ENCODE measurements around the gene AP4S1.
"Not testable (repeated sequence)": the region's sequence is repeated elsewhere in the genome, so short reads cannot be mapped to it uniquely, and the experiment has no call there.

Gene AP4S1

GRCh38 chr14:31042893-31043292 lies 17.4 kb downstream of the AP4S1 start:
- not testable (repeated sequence) for DNase-seq (ENCODE audit: low read depth)

- DNase-seq (ENCODE audit: low read depth), result no peak
Measured at GRCh38 chr14:31043379-31043778, 17.9 kb downstream of the AP4S1 start.

- DNase-seq (ENCODE audit: low read depth), result no peak
Measured at GRCh38 chr14:31045501-31046080, 20.1 kb downstream of the AP4S1 start.

- no peak for DNase-seq (ENCODE audit: low read depth)
Measured at GRCh38 chr14:31047503-31047902, 22.1 kb downstream of the AP4S1 start.

- no peak for DNase-seq (ENCODE audit: low read depth)
Measured at GRCh38 chr14:31051023-31051422, 25.6 kb downstream of the AP4S1 start.

GRCh38 chr14:31051511-31051910 lies 26.1 kb downstream of the AP4S1 start:
- DNase-seq (ENCODE audit: low read depth), result no peak

- not testable (repeated sequence) for DNase-seq (ENCODE audit: low read depth)
Measured at GRCh38 chr14:31052905-31053586, 27.6 kb downstream of the AP4S1 start.

- DNase-seq (ENCODE audit: low read depth), result no peak
Measured at GRCh38 chr14:31057035-31057434, 31.6 kb downstream of the AP4S1 start.

GRCh38 chr14:31057701-31058364 lies 32.4 kb downstream of the AP4S1 start:
- no peak for DNase-seq (ENCODE audit: low read depth)

- DNase-seq (ENCODE audit: low read depth), result no peak
Measured at GRCh38 chr14:31059152-31059924, 33.9 kb downstream of the AP4S1 start.

- no peak for DNase-seq (ENCODE audit: low read depth)
Measured at GRCh38 chr14:31060253-31060875, 34.9 kb downstream of the AP4S1 start.

- not testable (repeated sequence) for DNase-seq (ENCODE audit: low read depth)
Measured at GRCh38 chr14:31062908-31063307, 37.5 kb downstream of the AP4S1 start.

- no peak for DNase-seq (ENCODE audit: low read depth)
Measured at GRCh38 chr14:31068235-31068634, 42.8 kb downstream of the AP4S1 start.

- no peak for DNase-seq (ENCODE audit: low read depth)
Measured at GRCh38 chr14:31069343-31069742, 43.9 kb downstream of the AP4S1 start.

- no peak for DNase-seq (ENCODE audit: low read depth)
Measured at GRCh38 chr14:31070431-31070830, 45.0 kb downstream of the AP4S1 start.

- no peak for DNase-seq (ENCODE audit: low read depth)
Measured at GRCh38 chr14:31071151-31071550, 45.7 kb downstream of the AP4S1 start.

GRCh38 chr14:31075144-31075543 lies 49.7 kb downstream of the AP4S1 start:
- no peak for DNase-seq (ENCODE audit: low read depth)

- DNase-seq (ENCODE audit: low read depth), result no peak
Measured at GRCh38 chr14:31078766-31079165, 53.3 kb downstream of the AP4S1 start.

- DNase-seq (ENCODE audit: low read depth), result no peak
Measured at GRCh38 chr14:31080056-31080455, 54.6 kb downstream of the AP4S1 start.

GRCh38 chr14:31080484-31080883 lies 55.0 kb downstream of the AP4S1 start:
- DNase-seq (ENCODE audit: low read depth), result no peak

- DNase-seq (ENCODE audit: low read depth), result no peak
Measured at GRCh38 chr14:31083781-31084180, 58.3 kb downstream of the AP4S1 start.

- DNase-seq (ENCODE audit: low read depth), result no peak
Measured at GRCh38 chr14:31084385-31084784, 58.9 kb downstream of the AP4S1 start.

All from activated T-helper 1 cell treated with Interleukin-2 at 50 U/mL for 16 hours (primary cell).